ENCODE data around the gene RAB38. TPM values are rescaled to one million over a fixed set of nuclear protein-coding genes. Genes with fewer than 3 reads are reported as not detected.

Gene RAB38
- total RNA-seq, 1 donor from 2014 or later: 3.5 TPM

DNA sequence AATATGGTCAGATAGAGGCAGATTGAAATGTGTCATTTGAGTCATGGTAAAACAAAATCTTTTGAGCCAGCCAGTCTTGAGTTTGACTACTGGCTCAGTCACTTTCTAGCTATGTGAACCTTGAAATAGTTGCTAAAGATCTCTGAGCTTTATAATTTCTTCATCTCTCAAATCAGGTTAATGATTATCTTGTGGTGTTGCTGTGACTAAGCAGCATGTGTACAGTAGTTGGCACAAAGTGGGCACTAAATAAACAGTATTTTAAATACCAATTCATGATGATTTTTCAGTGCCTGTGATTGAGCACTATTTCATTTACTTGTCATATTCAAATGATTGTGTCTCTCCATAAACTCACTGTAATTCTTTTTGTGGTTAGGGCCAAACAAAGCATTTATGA is 70.8 kb downstream of the RAB38 start:
- DNase-seq (ENCODE audit: low spot score): no peak

DNA sequence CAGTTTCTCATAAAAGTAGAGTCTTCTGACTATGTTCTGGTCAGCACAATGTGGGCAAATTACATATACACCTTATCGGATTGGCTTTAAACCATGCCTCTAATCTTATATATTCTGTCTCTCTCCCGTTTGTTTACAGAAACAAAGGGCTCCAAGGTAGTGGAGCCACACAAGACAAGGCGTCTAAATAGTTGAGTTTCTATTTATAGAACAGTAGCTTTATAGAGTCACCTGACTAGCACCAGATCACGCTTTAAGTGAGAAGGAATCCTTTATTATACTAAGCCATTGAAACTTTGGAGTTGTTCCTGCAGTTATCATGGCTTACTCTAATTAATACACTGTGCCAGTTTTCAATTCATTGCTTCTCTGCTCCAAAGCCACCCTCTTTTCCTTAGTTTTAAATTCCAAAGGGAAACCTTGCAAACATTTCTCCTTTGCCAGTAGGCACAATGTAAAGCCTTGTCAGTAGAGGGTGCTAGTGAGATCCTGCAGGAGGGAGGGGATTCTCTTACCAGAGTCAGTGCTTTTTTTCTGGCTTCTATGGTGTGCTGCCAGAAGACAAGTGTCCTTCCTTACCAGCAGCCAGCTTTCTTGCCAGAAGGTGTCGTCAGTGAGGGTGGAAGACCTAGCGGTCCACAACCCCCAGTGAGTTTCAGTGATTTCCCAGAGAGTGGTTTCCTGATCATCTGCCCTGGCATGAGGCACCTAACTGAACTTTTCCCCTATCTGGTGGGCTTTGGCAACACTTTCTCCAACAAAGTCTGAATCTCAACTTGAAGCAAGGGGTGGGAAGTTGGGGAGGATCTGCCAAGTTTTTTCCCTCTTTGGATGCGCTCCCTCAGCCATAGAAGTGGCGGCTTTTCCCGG is 71.7 kb downstream of the RAB38 start:
- DNase-seq (ENCODE audit: low spot score): no peak

DNA sequence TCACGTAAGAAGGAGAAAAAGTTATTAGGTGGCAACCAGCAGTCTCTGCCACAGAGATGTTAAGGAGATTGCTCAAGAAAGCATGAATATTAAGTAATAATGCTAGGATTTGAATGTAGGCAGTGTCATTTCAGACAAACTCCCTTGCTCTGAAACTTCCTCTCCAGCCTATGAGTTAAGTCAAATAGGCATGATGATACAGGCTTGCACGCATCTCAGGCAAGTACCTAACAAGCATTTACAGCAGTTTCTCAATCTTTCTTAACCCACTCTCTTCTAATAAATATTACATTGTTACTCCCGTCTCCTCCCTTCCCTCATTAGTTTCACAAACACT is 72.7 kb downstream of the RAB38 start:
- DNase-seq (ENCODE audit: low spot score): no peak

DNA sequence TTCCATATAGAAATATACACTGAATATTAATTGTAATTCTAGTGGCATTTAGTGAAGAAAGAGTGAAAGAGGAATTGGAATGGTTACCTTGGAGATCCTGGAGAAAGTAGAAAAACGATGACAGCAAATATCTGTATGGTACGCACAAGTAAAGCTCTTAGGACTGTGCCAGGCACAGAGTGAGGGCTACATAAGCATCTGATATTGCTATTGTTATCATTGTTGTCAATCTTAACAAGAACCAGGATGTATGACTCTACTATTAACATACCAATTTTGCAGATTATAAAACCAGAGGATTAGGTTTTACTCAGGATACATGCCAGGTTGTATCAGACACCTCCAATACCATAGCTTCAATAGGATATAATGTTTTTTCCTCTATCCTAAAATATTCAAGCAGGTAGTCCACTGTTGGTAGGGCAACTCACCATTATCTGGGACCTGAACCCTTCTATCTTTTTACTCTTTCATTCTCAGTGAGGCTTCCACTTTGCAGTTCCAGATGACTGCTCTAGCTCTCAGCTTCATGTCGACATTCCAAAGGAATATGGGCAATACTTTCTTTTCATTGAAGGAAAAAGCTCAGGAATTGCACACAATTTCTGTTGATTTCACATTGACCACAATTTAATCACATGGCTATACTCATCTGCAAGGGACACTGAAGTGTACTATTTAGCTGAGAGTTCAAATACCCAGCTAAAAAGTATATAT is 73.2 kb downstream of the RAB38 start:
- DNase-seq (ENCODE audit: low spot score): no peak

DNA sequence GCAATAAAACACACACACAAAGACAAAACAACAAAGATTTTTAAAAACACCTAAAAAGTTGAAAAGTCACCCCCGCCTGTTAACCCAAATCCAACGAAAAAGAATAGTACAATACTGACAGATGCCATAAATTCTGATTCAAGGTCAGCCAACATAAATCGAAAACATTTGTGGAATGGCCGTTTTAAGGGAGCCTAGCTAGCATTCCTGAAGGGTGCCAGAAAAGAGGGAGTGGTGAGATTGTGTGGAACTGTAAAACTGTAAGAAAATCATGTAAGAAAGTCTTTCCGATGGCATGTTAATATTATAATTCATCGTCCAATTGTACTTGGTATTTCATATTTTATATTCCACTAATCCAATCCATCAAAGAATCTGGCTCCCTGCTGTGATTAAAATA is 75.1 kb downstream of the RAB38 start:
- no peak for DNase-seq (ENCODE audit: low spot score)

DNA sequence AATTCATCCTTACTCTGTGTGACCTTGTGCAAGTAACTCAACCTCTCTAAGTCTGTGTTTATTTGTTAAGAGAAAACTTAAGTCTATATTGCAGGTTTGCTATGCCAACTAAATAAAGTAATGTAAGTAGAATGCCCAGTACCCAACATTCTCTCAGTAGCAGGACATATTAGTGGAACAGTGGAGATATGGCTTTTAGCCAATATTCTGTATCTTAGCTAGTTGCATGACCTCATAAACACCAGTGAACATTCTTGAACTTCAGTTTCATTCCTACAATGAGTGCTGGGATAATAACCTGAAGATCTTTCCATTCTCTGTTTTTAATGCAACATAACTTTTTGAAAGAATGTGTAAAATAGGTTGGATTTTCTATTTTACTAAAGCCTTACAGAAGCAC is 77.0 kb downstream of the RAB38 start:
- no peak for DNase-seq (ENCODE audit: low spot score)

DNA sequence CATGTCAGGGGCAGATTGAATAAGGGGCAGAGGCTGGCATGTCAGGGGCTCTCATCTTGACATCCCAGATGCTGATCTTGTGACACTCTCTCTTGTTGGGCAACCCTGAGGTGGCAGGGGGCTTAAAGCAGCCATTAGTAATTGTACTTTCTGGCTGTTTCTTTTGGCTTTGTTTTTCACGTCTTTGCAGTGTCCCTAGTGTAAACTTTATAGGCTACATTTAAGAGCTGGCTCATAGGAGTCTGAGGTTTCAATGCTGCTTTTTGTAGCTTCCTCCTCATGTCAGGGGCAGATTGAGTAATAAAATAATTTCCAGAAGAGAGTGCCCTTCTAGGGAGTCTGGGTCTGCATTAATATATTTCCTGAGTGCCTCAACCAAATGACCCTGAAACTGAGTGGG is 86.1 kb downstream of the RAB38 start:
- no peak for DNase-seq (ENCODE audit: low spot score)

DNA sequence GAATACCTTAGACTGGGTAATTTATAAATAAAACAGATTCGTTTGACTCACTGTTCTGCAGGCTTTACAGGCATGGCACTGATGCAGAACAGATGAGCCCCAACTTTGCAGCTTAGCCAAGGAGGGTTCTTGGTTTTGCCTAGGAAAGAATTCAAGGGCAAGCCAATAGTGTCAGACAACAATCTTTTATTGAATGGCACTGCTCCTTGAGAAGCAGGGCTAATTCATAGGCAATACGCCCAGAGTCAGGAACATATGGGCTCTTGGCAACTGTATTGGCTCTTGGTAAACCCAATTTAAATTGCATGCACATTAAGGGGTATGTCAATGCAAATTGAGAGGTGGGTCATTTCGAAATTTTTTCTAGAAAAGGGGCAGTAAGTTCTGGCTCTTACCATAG is 87.9 kb downstream of the RAB38 start:
- no peak for DNase-seq (ENCODE audit: low spot score)

DNA sequence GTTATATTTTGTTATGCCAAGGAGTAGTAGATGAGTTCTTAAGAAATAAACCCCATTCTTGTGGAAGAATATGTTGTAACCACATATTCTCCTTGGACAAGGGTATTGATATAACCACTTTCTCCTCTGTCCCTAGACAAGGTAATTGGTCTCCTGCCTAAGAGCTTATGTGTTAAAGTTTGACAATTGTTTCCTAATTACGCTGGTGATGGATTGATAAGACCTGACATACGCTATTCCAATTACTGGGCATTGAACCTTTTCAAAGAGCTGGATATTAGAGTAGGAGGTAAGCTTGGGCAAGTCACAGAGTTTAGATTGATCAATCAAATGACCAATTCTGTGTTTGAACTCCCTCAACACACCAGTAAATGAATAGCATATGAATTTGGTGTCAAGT is 88.9 kb downstream of the RAB38 start:
- no peak for DNase-seq (ENCODE audit: low spot score)

DNA sequence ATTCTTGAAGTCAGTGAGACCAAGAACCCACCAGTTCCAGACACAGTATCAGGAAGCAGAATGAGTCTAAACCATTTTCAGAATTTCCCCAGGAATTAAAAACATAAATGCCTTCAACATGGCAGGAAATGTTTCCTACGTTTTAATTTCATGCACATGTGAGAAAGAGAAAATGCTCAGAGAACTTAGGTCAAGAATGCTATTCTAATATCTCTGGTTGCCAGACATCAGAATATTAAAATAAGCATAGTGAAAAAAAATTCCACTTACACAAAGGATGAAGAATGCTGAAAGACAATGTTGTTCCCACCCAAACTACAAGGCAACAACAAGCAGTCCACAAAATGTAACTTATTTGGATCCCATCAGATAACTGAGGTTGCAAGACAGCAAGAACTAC is 104.8 kb downstream of the RAB38 start:
- DNase-seq (ENCODE audit: low spot score): no peak

DNA sequence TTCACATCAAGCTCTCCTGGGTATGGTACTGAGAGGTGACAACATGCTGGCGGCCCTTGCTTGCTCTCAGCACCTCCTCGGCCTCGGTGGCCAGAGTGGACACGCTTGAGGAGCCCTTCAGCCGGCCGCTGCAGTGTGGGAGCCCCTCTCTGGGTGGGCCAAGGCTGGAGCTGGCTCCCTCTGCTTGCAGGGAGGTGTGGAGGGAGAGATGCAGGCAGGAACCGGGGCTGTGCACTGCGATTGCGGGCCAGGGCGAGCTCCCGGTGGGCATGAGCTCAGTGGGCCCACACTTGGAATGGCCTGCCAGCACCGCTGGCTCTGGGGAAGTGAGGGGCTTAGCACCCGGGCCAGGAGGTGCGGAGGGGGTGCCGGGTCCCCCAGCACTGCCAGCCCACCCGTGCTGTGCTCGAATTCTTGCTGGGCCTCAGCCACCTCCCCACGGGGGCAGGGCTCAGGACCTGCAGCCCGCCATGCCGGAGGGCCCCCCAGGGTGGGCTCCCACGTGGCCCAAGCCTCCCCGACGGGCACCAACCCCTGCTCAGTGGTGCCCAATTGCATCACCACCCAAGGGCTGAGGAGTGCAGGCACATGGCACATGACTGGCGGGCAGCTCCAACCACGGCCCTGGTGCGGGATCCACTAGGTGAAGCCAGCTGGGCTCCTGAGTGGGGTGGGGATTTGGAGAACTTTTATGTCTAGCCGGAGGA is 106.2 kb downstream of the RAB38 start:
- DNase-seq (ENCODE audit: low spot score): no peak

DNA sequence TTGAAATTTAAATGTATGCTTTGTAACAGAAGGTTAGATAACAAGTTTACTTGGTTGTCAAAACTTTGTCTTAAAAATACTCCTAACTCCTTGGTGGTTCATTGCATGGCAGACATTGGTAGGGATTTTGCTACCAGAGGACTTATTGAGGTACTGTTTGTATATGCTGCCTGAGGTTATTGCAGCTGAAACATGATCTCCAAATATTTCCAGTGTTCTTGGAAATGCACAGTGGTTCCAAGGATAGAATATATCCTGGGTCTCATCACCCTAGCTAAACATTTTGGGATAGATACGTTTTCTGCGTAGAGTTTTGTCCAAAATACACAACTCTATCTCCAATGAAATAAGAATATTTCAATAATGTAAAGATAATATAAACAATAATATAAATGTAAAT is 109.2 kb downstream of the RAB38 start:
- no peak for DNase-seq (ENCODE audit: low spot score)

DNA sequence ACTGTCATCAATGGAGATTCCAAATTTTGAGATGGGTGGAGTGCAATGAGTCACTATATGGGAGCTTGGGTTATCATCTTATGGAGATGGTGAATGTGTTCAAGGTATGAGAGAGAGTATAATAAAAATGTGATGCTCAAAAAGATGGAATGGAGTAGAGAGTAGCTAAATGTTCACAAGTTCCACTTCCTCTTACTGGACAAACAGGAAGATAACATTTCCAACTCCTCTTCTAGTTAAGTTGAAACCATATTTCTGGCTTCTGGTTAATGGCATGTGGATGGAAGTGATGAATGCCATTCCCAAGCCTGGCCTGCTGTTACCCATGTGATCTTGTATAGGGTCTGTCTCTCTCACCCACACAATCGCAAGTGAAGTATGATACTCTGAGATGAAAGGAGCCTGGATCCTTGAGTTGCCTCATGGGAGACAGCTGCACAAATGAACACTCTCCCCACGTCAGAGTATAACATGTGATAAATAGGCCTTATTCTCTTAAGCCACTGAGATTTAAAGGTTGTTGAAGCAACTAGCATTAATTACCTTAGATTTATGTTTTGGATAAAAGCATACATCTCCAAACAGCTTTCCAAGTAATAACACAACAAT is 111.0 kb downstream of the RAB38 start:
- no peak for DNase-seq (ENCODE audit: low spot score)

Small RNA genes lying within 50 kb of the gene (microRNA-seq; reads per million reads assigned to microRNA genes)
- gene MIR3166 (ENCODE audit: borderline number of aligned reads): not detected

Other genes starting within 250 kb of the RAB38 start
- 265 TPM for gene CTSC, start 162.3 kb upstream of the RAB38 start, total RNA-seq